Ovary (tissue), 3 donors: ENCODE measurements around the gene TMEM269.

Experiments
- CTCF ChIP-seq, 3 donors: fragments of 450-650 bp in 2 of 3; fragments of 200-600 bp in 1 of 3; IDR thresholded peaks; one replicate each; pipeline versions ENCODE4 v1.5.1 to v1.8.0; 2016 to 2022; ENCODE audit warnings: antibody characterized with exemption in 3 of 3, mild to moderate bottlenecking in 1 of 3
- EP300 ChIP-seq: sonication (generic); formaldehyde crosslinking; IDR thresholded peaks from one replicate; pipeline ENCODE4 v1.6.1; 2017; ENCODE audit warnings: antibody characterized with exemption
- POLR2A ChIP-seq: fragments of 450-650 bp; IDR thresholded peaks from one replicate; pipeline ENCODE4 v1.6.1; 2017; ENCODE audit warnings: antibody characterized with exemption, mild to moderate bottlenecking, moderate library complexity
- donor health status: DM: no; HTN: no; CAD: no.

- no peak for TF ChIP-seq CTCF (IDR thresholded peaks at IDR 0.05)
- no peak for TF ChIP-seq POLR2A
- no peak for TF ChIP-seq EP300
These were observed 36.8 kb upstream of the TMEM269 start for GRCh38 chr1:42748021-42748420.
